ENCODE measurements around the gene PLCB4. TPM values are rescaled to one million over a fixed set of nuclear protein-coding genes. Genes with fewer than 3 reads are reported as not detected.

Gene PLCB4
- total RNA-seq, 1 donor from 2014 or later = 59.6 TPM

DNA sequence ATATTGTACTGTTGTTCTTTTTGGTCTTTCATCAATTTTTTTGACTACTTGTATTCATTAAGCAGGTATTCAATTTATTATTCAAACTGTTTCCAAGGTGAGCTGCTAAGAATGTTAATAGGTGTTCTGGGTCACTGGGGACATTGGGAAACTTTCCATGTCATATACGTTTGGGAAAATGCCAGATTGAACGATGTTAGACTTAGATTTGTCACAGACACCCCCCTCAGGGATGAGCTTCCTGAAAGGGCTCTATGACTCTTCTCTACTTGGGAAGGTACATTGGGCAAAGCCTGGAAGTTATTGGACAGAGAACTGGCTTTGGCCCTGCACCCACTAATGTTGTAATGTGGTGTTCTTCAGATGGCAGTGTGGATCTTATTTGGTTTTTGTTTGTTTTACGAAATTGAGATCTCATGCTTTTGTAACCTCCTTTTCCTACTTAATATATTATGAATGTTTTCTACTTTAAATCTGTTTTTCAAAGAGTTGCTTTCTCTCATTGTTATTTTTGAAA, 42.1 kb downstream of the PLCB4 start:
- no peak for DNase-seq (ENCODE audit: low read depth)
- no peak overlapping the region for H3K4me3 ChIP-seq (ENCODE audit: low read depth, low read length)
- no peak for TF ChIP-seq CTCF (conservative IDR thresholded peaks at IDR 0.05; ENCODE audit: low read depth, low read length)

GRCh38 chr20:9112541-9113515, 43.9 kb downstream of the PLCB4 start:
- H3K4me3 ChIP-seq (ENCODE audit: low read depth, low read length) = no peak overlapping the region
- peak; percentile 68 for DNase-seq (ENCODE audit: low read depth)
- no peak for TF ChIP-seq CTCF (conservative IDR thresholded peaks at IDR 0.05; ENCODE audit: low read depth, low read length)

DNA sequence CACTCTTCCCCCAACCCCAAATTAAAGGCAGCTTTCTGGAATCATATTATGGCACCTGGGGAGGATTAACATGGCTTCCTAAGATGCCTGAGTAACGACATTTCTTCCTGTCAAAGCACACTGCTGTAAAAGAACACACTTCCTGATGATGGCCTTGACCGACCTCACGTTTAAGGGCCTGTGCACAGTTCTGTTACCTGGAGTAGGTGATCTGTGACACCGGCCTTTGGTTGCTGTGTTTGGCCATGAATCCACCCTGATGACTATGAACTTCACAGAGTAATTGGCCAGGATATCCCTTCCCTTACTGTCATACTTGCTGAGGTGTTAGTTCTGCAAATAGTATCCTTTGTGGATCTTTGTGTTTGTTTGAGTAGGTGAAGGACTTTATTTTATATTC, 45.8 kb downstream of the PLCB4 start:
- no peak overlapping the region for H3K4me3 ChIP-seq (ENCODE audit: low read depth, low read length)
- no peak for DNase-seq (ENCODE audit: low read depth)
- TF ChIP-seq CTCF (conservative IDR thresholded peaks at IDR 0.05; ENCODE audit: low read depth, low read length) = no peak

- no peak overlapping the region for H3K4me3 ChIP-seq (ENCODE audit: low read depth, low read length)
- no peak for TF ChIP-seq CTCF (conservative IDR thresholded peaks at IDR 0.05; ENCODE audit: low read depth, low read length)
- DNase-seq (ENCODE audit: low read depth) = no peak
Observed at GRCh38 chr20:9117548-9117947, 48.7 kb downstream of the PLCB4 start.

- no peak for TF ChIP-seq CTCF (conservative IDR thresholded peaks at IDR 0.05; ENCODE audit: low read depth, low read length)
- H3K4me3 ChIP-seq (ENCODE audit: low read depth, low read length) = no peak overlapping the region
- no peak for DNase-seq (ENCODE audit: low read depth)
Observed at GRCh38 chr20:9119776-9120175, 50.9 kb downstream of the PLCB4 start.

DNA sequence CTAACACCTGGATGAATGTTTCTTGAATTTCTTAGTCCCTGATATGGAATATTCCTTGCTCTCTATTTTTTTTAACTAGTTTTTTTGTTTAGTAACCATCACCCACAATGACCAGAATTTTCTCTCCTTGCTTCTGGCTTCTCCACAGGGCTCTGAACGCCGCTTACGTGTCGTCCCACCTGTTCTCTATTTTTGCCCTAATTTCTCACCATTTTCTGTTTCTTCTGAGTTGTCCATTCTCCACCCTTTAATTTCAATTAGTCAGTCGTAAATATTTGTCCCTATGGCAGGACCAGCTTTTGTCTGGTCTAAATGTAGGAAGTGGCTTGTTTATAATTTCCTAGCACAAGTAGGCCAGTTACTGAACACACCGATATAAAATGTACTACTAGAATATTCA, 52.3 kb downstream of the PLCB4 start:
- no peak for TF ChIP-seq CTCF (conservative IDR thresholded peaks at IDR 0.05; ENCODE audit: low read depth, low read length)
- DNase-seq (ENCODE audit: low read depth) = no peak
- no peak overlapping the region for H3K4me3 ChIP-seq (ENCODE audit: low read depth, low read length)
